Erythroblast (primary cell): ENCODE data around the gene RNF224.

Experiments
- GATA1 ChIP-seq: IDR thresholded peaks from 2 replicates; pipeline ENCODE4 v1.6.1; 2011; ENCODE audit warnings: low read depth, mild to moderate bottlenecking, control low read depth, low read length, moderate library complexity
- POLR2A ChIP-seq: IDR thresholded peaks from 2 replicates; pipeline ENCODE4 v1.6.1; 2011; ENCODE audit warnings: mild to moderate bottlenecking, low read length

DNA sequence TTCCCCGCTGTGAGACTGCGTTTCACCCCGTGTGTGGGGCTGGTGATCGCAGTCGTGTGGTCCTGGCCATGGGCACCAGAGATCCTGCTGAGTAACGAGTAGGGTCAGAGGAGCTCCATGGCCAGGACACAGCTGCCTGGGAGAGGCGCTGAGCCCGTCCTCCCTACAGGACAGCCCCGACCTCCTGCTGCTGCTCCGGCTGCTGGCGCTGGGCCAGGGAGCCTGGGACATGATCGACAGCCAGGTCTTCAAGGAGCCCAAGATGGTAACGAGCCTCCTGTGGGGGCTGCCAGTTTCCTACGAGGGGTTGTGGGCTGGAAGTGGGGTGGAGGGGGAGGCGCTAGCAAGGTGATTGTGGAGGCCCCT is 38.8 kb downstream of the RNF224 start:
- TF ChIP-seq POLR2A, result no peak
- TF ChIP-seq GATA1, result no peak
